ENCODE data around the gene ARMCX1. TPM values are rescaled to one million over a fixed set of nuclear protein-coding genes. Genes with fewer than 3 reads are reported as not detected.

Gene ARMCX1
- total RNA-seq, 4 donors from 2014 or later, result 2.2 to 16.6 (median 7.8) TPM

- Histone ChIP-seq H3K27me3 (no peaks in the 10 kb centered on the region), H3K4me1 (no peaks in the 10 kb centered on the region), H3K4me3 (no peak overlapping the region), H3K9me3 (no peaks in the 10 kb centered on the region), H3K27ac (no peak overlapping the region), H3K36me3 (no peaks in the 10 kb centered on the region)
- DNase-seq, result no peak
- intact Hi-C loops (cut with DNase I), result no loop called here
- TF ChIP-seq CTCF (IDR thresholded peaks at IDR 0.05), result no peak
- TF ChIP-seq POLR2A (IDR thresholded peaks at IDR 0.05), result no peak
- WGBS, 2 donors, result 67 to 88% methylated on average over 2 to 6 of the region's 7 CpGs
Observed at GRCh38 chrX:101602077-101602476, 51.7 kb downstream of the ARMCX1 start.

Other genes starting within 250 kb of the ARMCX1 start
- gene TIMM8A, start 201.8 kb upstream of the ARMCX1 start, total RNA-seq, result 10 to 100 TPM in 1 of 4 donors, 1 to 10 TPM in 3; 4.4 to 11.4 (median 8.1) TPM
- 1 to 10 TPM in 2 of 4 donors, under 1 TPM in 2; 0.15 to 4.2 (median 0.83) TPM for gene BTK, start 164.4 kb upstream of the ARMCX1 start, total RNA-seq
- gene RPL36A, start 159.5 kb upstream of the ARMCX1 start, total RNA-seq, result 1,000 to 10,000 TPM in 3 of 4 donors, 100 to 1,000 TPM in 1; 706 to 2,007 (median 1,553) TPM
- gene GLA, start 142.6 kb upstream of the ARMCX1 start, total RNA-seq, result 10 to 100 TPM; 12.2 to 32.8 (median 21.9) TPM
- 10 to 100 TPM; 34.5 to 49.6 (median 46.7) TPM for gene HNRNPH2, start 142.3 kb upstream of the ARMCX1 start, total RNA-seq
- 1 to 10 TPM in 3 of 4 donors, under 1 TPM in 1; 0.97 to 6.3 (median 3.7) TPM for gene ARMCX4, start 65.1 kb upstream of the ARMCX1 start, total RNA-seq
- gene ARMCX6, start 67.5 kb downstream of the ARMCX1 start, total RNA-seq, result 10 to 100 TPM in 2 of 4 donors, 1 to 10 TPM in 2; 3.3 to 15.1 (median 10.9) TPM
- 10 to 100 TPM; 12.4 to 24.6 (median 13.2) TPM for gene ARMCX3, start 72.6 kb downstream of the ARMCX1 start, total RNA-seq
- gene ARMCX2, start 109.3 kb downstream of the ARMCX1 start, total RNA-seq, result 10 to 100 TPM in 2 of 4 donors, 1 to 10 TPM in 2; 1.9 to 15.4 (median 8.1) TPM